HK-2 (cell line): Measurements from ENCODE around the gene LHX6.

ENCODE experiments used
- DNase-seq: peaks from one replicate; pipeline ENCODE4 v3.0.0-alpha.2; 2018; ENCODE audit not compliant: unreplicated experiment

The LHX6 gene

DNA sequence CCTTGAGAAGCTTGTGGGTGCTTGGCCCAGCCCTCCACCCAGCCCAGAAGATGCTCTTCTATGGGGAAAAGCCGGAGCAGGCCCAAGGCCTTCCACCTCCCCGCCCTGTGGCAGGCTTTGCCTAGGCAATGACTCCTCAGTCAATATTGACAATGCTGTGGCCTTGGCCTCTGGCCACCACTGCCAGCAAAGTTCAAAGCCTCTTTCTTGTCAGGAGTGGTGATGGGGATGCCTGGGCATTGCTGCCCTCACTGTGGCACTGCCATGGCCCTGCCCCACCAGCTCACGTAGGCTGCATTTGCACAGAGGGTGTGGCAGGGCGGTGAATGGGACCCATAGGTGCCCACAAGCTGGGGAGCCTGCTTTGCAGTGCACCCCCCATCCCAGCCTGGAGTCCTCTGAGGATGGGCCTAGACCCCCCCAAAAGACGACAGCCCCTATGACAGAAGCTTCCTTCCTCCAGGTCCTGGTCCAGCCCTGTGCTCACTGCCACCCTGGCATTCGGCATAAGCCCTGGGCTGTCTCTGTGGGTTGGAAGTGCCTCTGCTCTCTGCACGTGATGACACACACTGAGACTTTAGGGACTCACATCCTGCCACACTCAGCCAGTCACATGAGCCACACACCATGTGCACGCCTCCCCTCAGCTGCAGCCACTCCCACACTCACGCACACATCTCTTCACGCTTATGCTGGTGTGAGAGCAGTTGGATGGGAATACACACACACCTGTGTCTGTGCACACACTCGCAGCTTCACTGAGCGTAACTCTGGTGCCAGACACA is 38.0 kb downstream of the LHX6 start:
- no peak for DNase-seq

DNA sequence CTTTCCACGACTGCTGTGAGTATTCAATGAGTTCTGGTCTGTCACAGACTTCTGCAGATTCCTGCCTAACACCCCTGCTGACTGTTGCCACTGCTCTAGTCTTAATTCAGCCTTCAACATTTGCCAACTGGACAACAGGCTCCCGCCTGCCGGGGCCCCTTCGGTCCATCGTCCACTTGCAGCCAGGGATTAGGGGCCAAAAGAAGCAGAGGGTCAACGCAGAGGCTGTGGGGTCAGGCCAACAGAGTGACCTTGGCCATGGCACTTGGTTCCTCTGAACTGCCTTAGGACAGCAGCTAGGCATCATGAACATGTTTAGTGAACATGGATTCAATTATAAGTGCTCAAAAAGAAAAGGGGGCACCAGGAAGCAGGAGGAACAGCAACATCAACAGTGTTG is 40.4 kb downstream of the LHX6 start:
- DNase-seq, result no peak

DNA sequence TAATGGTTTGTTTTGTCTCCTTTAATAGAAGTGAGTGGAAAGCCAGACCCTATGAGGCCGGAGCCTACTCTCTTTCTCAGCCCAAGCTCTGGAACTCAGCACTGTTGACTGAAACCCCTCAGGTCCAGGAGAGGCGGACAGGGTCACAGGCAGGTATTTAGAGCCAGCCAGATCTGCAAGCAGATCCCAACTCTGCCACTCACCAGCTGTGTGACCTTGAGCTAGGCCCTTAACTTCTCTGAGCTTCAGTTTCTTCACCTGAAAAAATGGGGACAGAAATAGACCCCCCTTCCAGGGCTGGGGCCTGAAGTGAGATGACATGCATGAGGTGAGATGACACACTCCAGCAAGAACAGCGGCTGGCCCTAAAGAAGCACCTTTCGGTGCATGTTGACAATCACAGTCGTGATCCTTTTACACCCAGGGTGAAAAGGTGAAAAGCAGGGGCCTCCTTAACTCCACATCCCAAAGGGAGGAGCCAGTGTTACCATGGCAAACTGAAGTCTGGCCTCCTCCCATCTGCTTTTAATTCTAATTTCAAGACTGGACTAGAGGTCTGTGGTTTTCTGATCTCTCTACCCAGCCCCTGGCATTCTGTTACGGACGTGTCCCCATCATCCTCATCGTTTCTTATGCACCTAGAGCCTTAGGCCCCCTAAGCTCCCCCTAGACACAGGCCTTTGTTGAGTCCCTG is 41.8 kb downstream of the LHX6 start:
- DNase-seq, result no peak

DNA sequence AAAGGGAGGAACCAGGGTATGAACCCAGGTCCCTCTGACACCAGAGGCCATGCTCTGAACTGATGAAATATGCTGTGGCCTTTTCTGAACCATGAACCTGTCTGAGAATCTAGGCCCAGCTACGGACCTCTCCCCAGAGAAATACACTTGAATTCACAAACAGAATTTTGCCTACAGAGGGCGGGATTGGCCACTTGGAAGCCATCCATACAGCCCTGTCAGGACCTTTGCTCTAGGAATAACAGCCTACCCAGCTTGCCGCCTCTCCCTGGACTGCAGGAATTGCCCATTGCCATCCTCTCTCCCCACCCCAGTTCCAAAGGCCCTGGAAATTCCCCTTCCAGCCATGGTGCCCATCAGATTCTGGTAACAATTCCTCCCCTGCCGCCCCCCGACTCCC is 42.5 kb downstream of the LHX6 start:
- DNase-seq, result no peak

DNA sequence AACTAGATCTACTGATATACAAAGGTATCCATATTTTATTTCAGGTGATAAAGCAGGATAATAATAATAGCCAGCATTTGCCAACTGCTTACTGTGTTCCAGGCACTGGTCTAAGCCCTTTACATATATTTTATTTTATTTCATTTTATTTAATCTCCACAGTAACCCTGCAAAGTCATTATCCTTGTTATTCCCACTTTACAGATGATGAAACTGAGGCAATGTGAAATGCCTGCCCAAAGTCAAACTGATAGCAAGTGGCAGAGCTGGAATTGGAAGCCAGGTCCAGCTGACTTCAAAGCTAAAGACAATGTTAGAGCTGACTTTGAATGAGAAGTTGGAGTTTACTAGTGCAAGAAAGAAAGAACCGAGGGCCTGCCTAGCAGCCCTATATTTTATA is 44.2 kb downstream of the LHX6 start:
- DNase-seq, result no peak

DNA sequence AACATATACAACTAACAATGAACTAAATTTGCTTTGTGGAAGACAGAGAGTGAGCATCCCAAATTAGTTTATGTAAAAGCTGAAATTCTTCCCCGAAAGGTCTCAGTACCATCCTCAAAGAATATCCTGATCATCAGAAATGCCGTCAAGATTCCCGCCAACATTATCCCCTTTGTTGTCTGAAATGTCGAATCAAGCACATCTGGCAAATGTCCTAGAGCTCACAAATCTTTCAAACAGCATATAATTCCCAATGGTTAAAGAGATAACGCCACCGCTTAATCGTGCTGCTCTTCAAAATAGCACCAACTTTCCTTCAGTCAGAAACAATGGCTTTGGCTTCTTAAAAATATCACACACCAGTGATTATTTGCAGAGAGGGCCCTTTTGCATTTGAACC is 45.3 kb downstream of the LHX6 start:
- no peak for DNase-seq

DNA sequence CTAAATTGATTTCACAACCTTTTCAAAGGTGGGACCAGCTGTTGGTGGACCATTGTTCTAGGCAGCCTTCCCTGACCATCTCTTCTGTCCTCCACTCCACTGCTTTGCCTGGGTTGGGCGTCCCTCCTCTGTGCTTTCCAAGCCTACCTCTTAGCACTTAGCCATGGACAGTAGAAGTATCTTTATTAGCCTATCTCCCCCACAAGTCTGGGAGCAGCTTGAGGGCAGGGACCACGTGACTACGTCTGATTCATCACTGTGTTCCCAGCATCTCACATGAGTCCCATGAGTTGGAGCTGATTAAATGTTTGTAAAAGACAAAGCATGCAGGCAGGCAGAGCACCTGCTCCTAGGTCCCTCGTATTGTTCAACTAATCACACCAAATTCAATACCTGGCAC is 48.1 kb downstream of the LHX6 start:
- peak; percentile 35 for DNase-seq

DNA sequence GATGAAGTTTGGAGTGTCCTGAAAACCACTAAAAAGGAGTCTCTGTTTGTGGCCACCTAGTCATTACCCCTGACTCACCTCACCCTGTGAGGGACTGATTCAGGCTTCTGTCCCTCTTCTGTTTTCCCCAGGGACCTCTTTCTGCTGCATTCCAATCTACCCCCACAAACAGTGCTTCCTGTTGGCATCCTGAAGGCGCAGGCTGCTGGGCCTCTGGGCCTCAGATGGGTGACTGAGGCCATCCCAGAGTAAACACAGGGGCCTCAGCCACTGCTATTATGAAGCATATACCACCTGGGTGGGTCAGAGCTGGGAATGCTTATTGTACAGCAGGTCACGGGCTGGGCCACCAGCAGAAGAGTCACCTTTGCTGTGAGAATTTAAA is 49.1 kb downstream of the LHX6 start:
- peak; percentile 35 for DNase-seq

DNA sequence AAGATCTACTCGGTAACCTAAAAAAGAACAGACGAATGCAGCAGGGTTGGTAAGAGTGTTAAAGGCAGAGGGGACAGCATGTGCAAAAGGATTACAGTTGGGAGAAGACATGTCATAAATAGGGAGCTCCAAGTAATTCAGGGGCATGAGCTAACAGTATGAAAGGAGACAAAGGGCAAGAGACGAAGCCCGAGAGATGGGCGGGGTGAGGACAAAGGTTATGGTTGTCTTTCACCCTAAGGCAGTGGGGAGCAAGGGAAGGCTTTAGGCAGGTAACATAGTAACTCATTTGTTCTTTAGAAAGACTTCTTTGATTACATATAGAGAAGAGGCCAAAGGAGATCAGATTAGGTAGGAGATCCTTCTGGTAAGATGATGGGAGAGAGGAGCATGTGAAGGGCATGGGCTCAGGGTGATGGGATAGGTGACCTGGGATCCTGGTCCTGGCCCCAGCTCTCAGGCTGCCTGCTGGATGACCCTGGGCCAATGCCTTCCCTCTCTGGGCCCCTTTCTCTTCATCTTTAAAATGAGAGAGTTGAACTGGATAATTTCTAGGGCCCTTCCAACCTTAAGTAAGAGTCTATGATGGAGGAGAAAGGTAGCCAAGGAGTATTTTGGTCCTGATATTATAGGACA is 49.6 kb downstream of the LHX6 start:
- DNase-seq, result no peak

DNA sequence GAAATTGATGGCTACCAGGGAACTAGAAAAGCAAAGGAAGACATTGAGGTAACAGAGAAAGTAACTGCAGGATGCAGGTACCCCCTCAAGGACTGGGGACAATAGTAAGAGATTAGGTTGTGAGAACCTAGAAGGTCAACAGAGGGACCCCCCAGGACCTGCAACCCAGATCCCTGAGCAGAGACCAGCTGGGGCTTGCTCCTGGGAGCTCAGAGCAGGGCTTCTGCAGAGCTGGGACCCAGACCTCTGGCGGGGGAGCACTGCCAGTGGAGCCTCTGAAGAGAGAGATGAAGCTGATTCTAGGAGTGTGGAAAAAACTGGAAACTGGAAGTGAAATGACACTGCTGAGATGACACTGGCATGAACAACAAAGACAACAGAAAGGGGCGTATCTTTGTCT is 51.8 kb downstream of the LHX6 start:
- DNase-seq, result no peak

DNA sequence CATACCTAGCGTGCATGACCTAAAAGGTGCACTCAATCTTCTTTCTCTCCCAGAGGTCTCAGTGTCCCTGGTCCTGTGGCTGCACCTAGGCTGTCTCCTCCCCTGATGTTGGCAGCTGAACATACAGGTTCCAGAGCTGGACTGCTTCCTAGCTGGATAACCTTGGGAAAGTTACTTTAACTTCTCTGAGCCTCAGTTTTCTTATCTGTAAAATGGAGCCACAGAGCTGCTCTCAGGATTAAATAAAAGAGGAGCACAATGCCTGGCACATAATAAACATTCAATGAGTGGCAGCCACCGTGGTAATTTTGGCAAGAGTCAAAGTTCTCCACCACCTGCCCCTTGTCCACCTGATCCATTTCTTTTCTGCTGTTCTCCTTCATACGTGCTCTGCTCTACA is 55.1 kb downstream of the LHX6 start:
- no peak for DNase-seq

DNA sequence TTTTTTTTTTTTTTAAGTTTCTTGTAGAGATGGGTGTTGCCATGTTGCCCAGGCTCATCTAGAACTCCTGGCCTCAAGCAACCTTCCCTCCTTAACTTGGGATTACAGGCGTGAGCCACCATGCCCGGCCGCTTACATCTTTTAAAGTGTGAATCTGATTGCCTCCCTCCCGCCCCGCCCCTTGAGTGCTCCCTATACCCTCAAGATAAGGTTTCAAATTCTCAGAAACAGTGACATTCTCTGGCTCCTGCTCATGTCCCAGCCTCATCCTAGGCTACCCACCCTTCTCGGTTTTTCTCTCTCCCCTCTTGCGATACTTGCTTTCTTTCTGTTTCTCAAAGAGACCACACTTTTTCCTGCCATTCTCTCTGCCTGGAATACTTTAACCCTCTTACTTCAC is 56.6 kb downstream of the LHX6 start:
- DNase-seq, result no peak

DNA sequence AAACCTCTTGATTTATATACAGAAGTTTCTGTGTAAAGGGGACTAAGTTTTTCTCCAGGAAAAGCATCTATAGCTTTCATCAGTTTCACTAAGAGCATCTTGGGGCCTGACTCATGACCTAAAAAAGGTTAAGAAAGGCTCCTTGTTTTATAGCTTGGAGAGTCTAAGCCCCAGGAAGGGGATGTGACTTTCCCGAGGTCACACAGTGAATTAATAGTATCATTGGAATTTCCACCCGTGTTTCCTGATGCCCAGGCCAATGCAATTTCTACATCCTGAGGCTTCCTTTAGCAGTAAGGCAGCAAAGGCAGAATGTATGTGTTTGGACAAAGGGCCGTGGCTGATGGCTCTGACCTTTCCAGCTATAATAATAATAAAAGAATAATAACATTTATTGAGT is 60.4 kb downstream of the LHX6 start:
- DNase-seq, result no peak

DNA sequence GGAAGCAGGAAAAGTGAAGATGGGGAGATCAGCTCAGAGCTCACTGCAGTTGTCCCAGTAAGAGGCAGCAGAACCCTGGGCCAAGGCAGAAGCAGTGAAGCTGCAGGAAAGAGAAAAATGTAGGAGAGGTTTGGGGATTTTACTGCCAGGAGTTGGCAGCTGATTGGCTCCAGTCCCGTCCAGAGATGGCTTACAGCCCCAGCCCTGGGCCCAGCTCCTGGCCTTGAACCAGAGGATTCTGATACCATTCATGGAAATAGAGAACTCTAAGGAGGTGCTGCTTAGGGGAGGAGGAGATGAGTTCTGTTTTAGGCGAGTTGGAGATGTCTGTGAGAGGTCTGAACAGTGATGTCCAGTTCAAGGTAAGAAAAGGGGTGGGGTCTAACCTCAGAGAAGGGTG is 64.5 kb downstream of the LHX6 start:
- no peak for DNase-seq

DNA sequence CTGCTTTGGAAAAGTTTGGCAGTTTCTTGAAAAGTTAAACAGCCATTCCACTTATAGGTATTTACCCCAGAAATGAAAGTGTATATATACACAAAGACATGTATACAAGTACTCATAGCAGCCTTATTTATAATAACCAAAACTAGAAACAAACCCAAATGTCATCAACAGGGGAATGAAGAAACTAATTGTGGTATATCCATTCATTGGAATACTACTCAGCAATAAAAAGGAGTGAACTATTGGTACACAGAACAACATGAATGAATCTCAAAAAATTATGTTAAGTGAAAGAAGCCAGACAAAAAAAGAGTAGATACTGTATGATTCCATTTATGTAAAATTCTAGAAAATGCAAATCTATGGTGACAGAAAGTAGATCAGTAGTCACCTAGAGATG is 66.3 kb downstream of the LHX6 start:
- no peak for DNase-seq

DNA sequence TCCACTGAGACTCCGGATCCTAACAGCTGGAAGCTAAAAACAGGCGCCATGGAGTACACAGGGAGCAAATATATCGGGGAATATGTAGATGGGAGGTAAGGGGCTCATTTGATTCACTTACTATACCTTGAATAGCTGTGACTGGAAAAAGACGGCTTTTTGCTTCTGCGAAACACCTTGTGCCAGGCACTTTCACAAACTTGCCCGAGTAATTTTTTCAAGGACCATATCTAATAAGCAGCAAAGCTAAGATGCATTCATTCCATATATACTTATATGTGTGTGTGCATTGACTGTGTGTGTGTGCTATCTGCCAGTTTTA is 68.9 kb downstream of the LHX6 start:
- no peak for DNase-seq

DNA sequence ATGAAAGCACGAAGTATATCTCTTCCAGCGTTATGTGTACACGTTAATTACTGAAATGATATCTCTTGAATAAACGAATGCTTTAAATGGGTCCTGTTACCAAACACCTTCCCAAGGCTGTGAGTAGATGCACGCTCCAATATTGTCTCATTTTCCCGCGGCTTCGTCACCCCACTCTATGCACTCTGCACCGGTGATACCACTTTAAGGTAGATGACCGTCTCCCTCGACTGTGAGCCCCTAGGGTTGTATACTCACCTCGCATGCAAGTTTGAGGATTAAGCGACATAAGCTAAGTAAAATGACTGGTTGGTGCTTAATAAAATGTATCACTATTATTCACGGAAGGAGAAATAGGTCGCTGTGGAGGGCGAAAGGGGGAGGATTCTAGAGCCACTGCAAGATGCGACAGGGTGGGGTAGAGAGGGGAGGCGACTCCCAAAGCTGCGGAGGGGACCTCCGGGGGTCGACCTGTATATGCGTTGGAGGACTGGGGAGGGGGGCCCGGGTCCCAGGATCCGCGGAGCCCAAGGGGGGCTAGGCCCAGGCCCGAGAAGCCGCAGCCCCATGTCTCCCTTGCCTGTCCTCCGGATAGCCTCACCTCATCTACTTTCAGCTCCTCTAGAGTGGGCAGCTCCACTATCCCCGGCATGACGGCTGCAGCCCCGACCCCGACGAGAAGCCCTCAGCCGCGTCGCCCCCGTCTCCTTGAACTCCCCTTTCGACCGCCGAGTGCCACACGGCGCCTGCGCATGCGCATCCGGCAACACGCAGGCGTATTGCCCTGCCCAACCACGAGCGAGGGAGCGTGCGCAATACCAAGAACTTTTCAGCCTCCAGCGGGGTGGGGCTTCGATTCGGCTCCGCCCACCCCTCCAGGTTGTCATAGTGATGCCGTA is 69.5 kb downstream of the LHX6 start, which contains the start of the genes MORN5 and NDUFA8:
Gene MORN5 (plus strand): TSS at position 883 of the 899 bp plus-strand sequence. CDS start 65 bp downstream, outside the sequence.
Gene NDUFA8 (minus strand): TSS at position 754 of the 899 bp plus-strand sequence. CDS start 102 bp downstream, at position 652.
- DNase-seq, result peak; percentile 96

DNA sequence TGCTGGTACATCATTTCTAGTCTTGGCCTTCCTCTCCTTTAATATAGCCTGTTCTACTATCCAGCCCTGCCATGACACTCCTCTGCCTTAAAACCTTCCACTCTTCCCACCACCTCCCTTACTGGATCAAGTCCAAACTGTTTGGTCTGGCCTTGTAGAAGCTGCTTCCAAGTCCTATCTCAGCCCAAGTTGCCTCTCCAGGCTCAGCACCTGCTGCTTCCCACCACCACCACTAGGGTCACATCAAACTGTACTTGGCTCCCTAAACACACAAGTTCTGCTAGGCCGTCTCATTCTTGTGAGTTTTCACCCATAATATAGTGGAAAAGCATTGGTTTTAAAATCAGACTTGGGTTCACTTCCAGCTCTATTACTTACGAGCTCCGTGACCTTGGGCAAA is 70.6 kb downstream of the LHX6 start:
- DNase-seq, result peak; percentile 7

DNA sequence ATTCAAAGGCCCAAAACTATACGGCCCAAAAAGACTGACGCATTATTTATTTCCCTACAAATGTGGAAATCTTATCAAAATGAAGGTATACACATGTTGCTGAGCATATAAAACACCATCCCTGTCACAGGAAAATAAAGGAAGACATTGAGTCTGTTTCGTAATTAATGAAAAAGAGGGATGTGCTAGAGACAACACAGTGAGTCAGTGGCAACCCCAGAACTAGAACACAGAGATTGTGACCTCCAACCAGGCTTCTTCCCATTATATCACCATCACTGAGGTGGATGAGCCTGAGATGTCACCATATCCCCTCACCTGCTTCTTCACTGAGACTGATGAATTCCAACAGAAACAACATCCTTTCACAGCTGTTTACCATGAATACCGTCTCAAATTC is 73.0 kb downstream of the LHX6 start:
- no peak for DNase-seq
